ENCODE measurements around the gene UBTF.

DNA sequence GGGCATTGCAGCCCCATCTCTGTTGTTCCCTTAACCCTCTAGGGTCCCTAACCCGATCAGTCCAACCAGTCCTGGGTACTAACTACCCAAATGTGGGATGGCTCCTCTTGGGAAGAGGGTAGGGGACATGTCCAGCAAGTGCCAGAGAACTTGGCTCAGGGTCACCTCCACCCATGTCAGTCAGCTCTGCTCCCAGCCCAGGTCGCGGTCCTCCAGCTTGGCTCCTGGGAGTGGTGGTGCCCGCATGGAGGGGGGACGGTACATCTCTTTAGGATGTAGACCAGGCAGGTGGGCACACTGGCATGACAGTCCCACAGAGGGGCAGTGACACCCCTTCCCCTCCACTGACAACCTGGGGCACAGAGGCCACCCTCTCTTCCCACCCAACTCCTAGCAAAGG is 26.7 kb downstream of the UBTF start:
- TF ChIP-seq, protein P1, sequence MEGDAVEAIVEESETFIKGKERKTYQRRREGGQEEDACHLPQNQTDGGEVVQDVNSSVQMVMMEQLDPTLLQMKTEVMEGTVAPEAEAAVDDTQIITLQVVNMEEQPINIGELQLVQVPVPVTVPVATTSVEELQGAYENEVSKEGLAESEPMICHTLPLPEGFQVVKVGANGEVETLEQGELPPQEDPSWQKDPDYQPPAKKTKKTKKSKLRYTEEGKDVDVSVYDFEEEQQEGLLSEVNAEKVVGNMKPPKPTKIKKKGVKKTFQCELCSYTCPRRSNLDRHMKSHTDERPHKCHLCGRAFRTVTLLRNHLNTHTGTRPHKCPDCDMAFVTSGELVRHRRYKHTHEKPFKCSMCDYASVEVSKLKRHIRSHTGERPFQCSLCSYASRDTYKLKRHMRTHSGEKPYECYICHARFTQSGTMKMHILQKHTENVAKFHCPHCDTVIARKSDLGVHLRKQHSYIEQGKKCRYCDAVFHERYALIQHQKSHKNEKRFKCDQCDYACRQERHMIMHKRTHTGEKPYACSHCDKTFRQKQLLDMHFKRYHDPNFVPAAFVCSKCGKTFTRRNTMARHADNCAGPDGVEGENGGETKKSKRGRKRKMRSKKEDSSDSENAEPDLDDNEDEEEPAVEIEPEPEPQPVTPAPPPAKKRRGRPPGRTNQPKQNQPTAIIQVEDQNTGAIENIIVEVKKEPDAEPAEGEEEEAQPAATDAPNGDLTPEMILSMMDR (IDR thresholded peaks at IDR 0.05): no peak
- TF ChIP-seq POLR2A (IDR thresholded peaks at IDR 0.05) (no peak), POLR2AphosphoS5 (IDR thresholded peaks at IDR 0.05; ENCODE audit: insufficient read depth in 1 of 2, low read depth in 1 of 2) (no peak)

Measured in vagina (tissue), 2 donors.